ENCODE results near the gene FADS6. TPM values are rescaled to one million over a fixed set of nuclear protein-coding genes. Genes with fewer than 3 reads are reported as not detected.

The FADS6 gene
- total and polyA plus RNA-seq, 2 of the 13 experiments (the other 11 are each of a cell fraction or from before 2014, with no cell fraction given): 0.11 TPM

GRCh38 chr17:74862108-74862901 lies 31.1 kb downstream of the FADS6 start:
- in situ Hi-C loops (cut with HindIII; ENCODE audit: extremely low pct_ligation_motif_present, low pct_unique_long_range_greater_than_20kb) (loop anchor here (5.0 kb wide), 1 partner anchor 70 kb away; no protein-coding TSS in a partner anchor), intact Hi-C loops (cut with micrococcal nuclease; ENCODE audit: unreplicated experiment) (loop anchor here (1.0 to 10.0 kb wide), 3 partner anchors 20 to 208 kb away; no protein-coding TSS in a partner anchor)
- Histone ChIP-seq H3K27ac (ENCODE audit: extremely low read length, insufficient read depth, low read length) (no peak overlapping the region), H2AFZ (ENCODE audit: low read length) (no peak overlapping the region), H3K79me2 (ENCODE audit: insufficient read depth, low read length) (no peaks in the 10 kb centered on the region), H3K9ac (ENCODE audit: insufficient read depth, low read depth, low read length) (no peak overlapping the region), H3K4me1 (ENCODE audit: insufficient read depth, low read length) (peaks cover 38% of the 10 kb centered on the region), H3K4me3 (replicated peaks in 1 of 3; ENCODE audit: insufficient read depth in 1 of 3, low read depth in 2 of 3, low read length in 3 of 3) (no peak overlapping the region; a peak in 1 of 6 replicates), H3K36me3 (replicated peaks in 1 of 2; ENCODE audit: control insufficient read depth in 1 of 2, insufficient read depth in 2 of 2, low read length in 2 of 2) (peaks cover 3 to 4% of the 10 kb centered on the region in 2 experiments; a peak in 3 of 5 replicates), H3K27me3 (ENCODE audit: control insufficient read depth in 1 of 2, insufficient read depth in 2 of 2, low read length in 2 of 2) (peaks cover 12 to 33% of the 10 kb centered on the region in 2 experiments; a peak in 4 of 5 replicates), H4K20me1 (ENCODE audit: insufficient read depth, low read length) (no peaks in the 10 kb centered on the region), H3K9me3 (ENCODE audit: low read length) (no peaks in the 10 kb centered on the region), H3K4me2 (ENCODE audit: low read depth, low read length) (peak overlapping the region; percentile 12; the same call in 1 of the 2 replicates)
- CTCF ChIA-PET (ENCODE audit: low intra/inter-chr PET ratio, low total read pairs): interaction anchor here (0.6 to 2.6 kb wide), 6 partner anchors 12 to 205 kb away, joined by 3 to 30 read pairs (median 6); no protein-coding TSS in a partner anchor
- ATAC-seq (peak; percentile 52), FAIRE-seq (peak; percentile 39), DNase-seq (ENCODE audit: low spot score) (peak; percentile 59)
- POLR2A ChIA-PET: interaction anchor here (0.8 to 3.9 kb wide), 9 partner anchors 10 to 126 kb away, joined by 3 to 55 read pairs (median 4); partner anchors contain the start of genes FDXR, NAT9 and RAB37
- no TSS peak for BruUV-seq (replicated peaks)
- WGBS (ENCODE audit: low lambda C conversion rate): 43% methylated on average over 20 of the region's 25 CpGs
- TF ChIP-seq AGO2 (optimal IDR thresholded peaks at IDR 0.05; ENCODE audit: low read depth, low read length): peak; percentile 67
- peak; percentile 61 for TF ChIP-seq ZNF687 (CRISPR knock-in tag; IDR thresholded peaks at IDR 0.05)
- no peak for TF ChIP-seq ZNF296 (CRISPR knock-in tag; conservative IDR thresholded peaks at IDR 0.05)
- peak; percentile 60; the same call in 1 of the 2 replicates for TF ChIP-seq ZNF547 (CRISPR knock-in tag; IDR thresholded peaks at IDR 0.05)
- TF ChIP-seq POLR2AphosphoS2 (IDR thresholded peaks at IDR 0.05; ENCODE audit: low read depth, low read length): no peak
- no peak for TF ChIP-seq MLXIP (CRISPR knock-in tag; IDR thresholded peaks at IDR 0.05; ENCODE audit: borderline replicate concordance)
- TF ChIP-seq U2AF1 (optimal IDR thresholded peaks at IDR 0.05; ENCODE audit: low read depth, low read length): peak; percentile 57
- no peak for TF ChIP-seq HNF1B (CRISPR knock-in tag; IDR thresholded peaks at IDR 0.05)
- TF ChIP-seq ZNF274 (CRISPR knock-in tag; IDR thresholded peaks at IDR 0.05): no peak; the same call in 1 of the 2 replicates
- TF ChIP-seq PHF21A (CRISPR knock-in tag; IDR thresholded peaks at IDR 0.05): 0 out of 2 replicates have a peak, but pooled peaks have one; percentile 12
- no peak for TF ChIP-seq KMT2B (CRISPR knock-in tag; IDR thresholded peaks at IDR 0.05)
- TF ChIP-seq TFDP1 (CRISPR knock-in tag; IDR thresholded peaks at IDR 0.05; ENCODE audit: borderline replicate concordance): no peak
